Gastroesophageal sphincter (tissue), 3 donors: ENCODE measurements around the gene KIF1C.
A peak's percentile ranks its signal among the peaks of the same experiment; 100 is the strongest.

ENCODE experiments used
- POLR2A ChIP-seq, 2 donors: fragments of 450-650 bp; IDR thresholded peaks; one replicate each; pipeline ENCODE4 v1.6.1; 2017; ENCODE audit warnings: antibody characterized with exemption in 2 of 2, mild to moderate bottlenecking in 2 of 2, moderate library complexity in 1 of 2
- POLR2AphosphoS5 ChIP-seq: sonication (generic); formaldehyde crosslinking; IDR thresholded peaks from one replicate; pipeline ENCODE4 v1.6.1; 2017; ENCODE audit warnings: antibody characterized with exemption
- TF ChIP-seq, protein P1 (sequence below), 4 experiments: fragments of 200-600 bp in 2 of 4; fragments of 450-650 bp in 2 of 4; sonication (generic) in 1 of 4; IDR thresholded peaks; one replicate each; pipeline ENCODE4 v1.5.1; 2017 to 2019; ENCODE audit warnings: antibody characterized with exemption in 4 of 4, mild to moderate bottlenecking in 2 of 4, moderate library complexity in 2 of 4

DNA sequence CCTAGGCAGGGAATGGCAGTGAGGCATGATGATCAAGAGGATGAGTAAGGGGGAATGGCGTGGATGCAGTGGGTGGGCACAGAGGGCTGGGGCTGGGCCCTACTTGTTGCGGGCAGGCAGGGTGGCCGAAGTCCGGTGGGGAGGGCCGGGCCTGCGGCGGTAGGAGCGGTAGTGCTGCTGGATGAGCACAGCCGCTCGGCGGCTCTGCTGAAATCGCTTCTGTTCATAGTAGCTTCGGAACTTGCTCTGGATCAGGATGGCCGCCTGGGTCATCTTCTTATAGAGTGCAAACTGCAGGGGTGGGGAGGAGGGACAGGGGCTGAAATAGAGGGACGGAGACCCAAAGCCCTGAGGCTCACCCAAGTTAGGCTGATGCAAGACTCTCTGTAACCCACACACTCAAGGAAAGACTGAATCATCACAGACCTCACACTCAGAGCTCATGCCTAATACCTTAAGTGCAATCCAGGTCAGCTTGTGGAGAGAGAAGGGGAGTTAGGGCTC is 28.7 kb upstream of the KIF1C start:
- TF ChIP-seq, protein P1, sequence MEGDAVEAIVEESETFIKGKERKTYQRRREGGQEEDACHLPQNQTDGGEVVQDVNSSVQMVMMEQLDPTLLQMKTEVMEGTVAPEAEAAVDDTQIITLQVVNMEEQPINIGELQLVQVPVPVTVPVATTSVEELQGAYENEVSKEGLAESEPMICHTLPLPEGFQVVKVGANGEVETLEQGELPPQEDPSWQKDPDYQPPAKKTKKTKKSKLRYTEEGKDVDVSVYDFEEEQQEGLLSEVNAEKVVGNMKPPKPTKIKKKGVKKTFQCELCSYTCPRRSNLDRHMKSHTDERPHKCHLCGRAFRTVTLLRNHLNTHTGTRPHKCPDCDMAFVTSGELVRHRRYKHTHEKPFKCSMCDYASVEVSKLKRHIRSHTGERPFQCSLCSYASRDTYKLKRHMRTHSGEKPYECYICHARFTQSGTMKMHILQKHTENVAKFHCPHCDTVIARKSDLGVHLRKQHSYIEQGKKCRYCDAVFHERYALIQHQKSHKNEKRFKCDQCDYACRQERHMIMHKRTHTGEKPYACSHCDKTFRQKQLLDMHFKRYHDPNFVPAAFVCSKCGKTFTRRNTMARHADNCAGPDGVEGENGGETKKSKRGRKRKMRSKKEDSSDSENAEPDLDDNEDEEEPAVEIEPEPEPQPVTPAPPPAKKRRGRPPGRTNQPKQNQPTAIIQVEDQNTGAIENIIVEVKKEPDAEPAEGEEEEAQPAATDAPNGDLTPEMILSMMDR (IDR thresholded peaks at IDR 0.05) = no peak
- TF ChIP-seq POLR2AphosphoS5 (peak; percentile 81), POLR2A (IDR thresholded peaks at IDR 0.05) (no peak)
